Uterus (tissue), 2 donors: ENCODE data around the gene OR4L1.

Experiments used
- POLR2A ChIP-seq, 2 donors: fragments of 450-650 bp; IDR thresholded peaks; one replicate each; pipeline ENCODE4 v1.6.1; 2016; ENCODE audit warnings: antibody characterized with exemption in 2 of 2, mild to moderate bottlenecking in 1 of 2, moderate library complexity in 1 of 2
- TF ChIP-seq, protein P1 (sequence below), 4 experiments: fragments of 200-600 bp in 2 of 4; fragments of 450-650 bp in 2 of 4; sonication (generic) in 2 of 4; IDR thresholded peaks; one replicate each; pipeline ENCODE4 v1.5.1; 2016 to 2019; ENCODE audit warnings: antibody characterized with exemption in 4 of 4, mild to moderate bottlenecking in 2 of 4, moderate library complexity in 1 of 4

DNA sequence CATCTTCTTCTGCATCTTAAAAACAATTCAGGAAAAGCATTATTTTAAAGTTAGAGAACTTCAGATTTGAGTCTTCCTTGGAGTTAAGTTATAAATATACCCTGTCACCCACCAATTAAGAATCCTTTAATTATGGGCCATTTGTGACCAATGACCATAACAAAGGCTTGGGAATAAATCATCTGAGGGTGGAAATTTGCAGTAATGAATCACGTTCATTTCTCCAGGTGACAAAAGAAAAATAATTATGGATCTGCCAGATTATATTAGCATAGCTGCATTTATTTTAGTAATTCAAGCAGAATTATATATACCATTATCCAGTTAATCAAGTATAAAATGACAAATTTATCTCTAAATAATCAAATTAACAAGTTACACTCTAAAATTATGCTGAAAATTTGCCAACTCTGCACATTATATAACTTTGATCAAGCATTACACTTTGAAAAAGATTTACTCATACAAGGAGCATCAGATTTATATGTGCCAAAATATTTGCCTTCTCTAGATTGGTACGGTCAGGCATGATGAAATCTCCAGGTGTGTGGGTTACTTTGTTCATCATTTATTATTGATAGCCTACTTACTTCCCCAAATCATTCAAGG lies 40.5 kb upstream of the OR4L1 start, which contains the start of gene OR4K14:
- TF ChIP-seq, protein P1, sequence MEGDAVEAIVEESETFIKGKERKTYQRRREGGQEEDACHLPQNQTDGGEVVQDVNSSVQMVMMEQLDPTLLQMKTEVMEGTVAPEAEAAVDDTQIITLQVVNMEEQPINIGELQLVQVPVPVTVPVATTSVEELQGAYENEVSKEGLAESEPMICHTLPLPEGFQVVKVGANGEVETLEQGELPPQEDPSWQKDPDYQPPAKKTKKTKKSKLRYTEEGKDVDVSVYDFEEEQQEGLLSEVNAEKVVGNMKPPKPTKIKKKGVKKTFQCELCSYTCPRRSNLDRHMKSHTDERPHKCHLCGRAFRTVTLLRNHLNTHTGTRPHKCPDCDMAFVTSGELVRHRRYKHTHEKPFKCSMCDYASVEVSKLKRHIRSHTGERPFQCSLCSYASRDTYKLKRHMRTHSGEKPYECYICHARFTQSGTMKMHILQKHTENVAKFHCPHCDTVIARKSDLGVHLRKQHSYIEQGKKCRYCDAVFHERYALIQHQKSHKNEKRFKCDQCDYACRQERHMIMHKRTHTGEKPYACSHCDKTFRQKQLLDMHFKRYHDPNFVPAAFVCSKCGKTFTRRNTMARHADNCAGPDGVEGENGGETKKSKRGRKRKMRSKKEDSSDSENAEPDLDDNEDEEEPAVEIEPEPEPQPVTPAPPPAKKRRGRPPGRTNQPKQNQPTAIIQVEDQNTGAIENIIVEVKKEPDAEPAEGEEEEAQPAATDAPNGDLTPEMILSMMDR (IDR thresholded peaks at IDR 0.05): no peak
- TF ChIP-seq POLR2A (IDR thresholded peaks at IDR 0.05): no peak
